Smooth muscle cell of bladder (primary cell): ENCODE results near the gene VPS18. TPM values are rescaled to one million over a fixed set of nuclear protein-coding genes. Genes with fewer than 3 reads are reported as not detected.

Experiments used
- total RNA-seq: library from RNA; depleted of rRNA; stranded (reverse); fragments of >200 nt; gene quantifications from 2 replicates; pipeline ENCODE4 v1.2.3, GENCODE V29; 2014

Gene VPS18, protein sequence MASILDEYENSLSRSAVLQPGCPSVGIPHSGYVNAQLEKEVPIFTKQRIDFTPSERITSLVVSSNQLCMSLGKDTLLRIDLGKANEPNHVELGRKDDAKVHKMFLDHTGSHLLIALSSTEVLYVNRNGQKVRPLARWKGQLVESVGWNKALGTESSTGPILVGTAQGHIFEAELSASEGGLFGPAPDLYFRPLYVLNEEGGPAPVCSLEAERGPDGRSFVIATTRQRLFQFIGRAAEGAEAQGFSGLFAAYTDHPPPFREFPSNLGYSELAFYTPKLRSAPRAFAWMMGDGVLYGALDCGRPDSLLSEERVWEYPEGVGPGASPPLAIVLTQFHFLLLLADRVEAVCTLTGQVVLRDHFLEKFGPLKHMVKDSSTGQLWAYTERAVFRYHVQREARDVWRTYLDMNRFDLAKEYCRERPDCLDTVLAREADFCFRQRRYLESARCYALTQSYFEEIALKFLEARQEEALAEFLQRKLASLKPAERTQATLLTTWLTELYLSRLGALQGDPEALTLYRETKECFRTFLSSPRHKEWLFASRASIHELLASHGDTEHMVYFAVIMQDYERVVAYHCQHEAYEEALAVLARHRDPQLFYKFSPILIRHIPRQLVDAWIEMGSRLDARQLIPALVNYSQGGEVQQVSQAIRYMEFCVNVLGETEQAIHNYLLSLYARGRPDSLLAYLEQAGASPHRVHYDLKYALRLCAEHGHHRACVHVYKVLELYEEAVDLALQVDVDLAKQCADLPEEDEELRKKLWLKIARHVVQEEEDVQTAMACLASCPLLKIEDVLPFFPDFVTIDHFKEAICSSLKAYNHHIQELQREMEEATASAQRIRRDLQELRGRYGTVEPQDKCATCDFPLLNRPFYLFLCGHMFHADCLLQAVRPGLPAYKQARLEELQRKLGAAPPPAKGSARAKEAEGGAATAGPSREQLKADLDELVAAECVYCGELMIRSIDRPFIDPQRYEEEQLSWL
- 35.3 and 54.5 TPM in 2 replicates for total RNA-seq

DNA sequence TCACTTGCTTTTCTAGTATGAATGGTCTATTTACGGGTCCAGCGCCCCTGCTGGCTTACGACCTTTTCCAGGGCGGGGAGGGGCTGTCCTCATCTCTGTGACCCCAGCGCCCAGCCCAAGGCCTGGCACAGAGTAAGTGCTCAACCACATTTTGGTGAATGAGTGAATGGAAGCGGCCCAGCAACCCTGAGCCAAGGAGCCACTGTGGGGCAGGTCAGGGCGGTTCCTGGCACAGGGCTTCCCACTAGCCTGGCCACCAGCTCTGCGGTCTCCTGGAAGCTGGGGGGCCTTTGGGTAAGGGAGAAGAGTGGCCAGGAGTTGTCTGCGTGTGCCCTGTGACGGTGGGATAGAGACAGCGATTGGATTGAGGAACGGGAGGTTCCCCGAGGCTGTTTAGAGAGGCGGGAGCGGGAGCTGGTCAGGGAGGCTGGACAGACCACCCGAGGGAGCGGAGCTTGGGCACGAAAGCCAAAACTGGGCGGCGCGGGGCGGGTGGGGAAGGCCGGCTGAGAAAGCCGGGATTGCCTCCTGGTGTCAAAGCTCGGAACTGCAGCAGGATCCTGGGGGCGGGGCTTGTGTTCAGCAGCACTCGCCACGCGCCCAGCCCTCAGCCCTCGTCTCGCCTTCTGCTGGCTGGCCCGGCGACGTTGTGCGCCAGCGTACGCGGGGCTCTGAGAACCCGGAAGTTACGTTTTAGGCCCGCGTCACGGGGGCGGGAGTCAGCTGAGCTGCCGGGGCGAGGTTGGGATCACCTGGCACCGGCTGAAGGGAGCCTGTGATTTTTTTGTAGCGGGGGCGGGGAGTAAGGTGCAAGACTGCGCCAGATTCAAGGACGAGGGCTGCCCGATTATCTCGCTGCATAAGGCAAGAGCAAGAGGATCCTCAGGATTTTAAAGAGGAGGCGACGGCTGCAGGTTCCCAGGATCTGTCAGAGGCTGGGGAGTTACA, at the start of gene VPS18:
VPS18 (plus strand) TSS at position 718 of the 948 bp plus-strand sequence. CDS start 319 bp downstream, outside the sequence.

DNA sequence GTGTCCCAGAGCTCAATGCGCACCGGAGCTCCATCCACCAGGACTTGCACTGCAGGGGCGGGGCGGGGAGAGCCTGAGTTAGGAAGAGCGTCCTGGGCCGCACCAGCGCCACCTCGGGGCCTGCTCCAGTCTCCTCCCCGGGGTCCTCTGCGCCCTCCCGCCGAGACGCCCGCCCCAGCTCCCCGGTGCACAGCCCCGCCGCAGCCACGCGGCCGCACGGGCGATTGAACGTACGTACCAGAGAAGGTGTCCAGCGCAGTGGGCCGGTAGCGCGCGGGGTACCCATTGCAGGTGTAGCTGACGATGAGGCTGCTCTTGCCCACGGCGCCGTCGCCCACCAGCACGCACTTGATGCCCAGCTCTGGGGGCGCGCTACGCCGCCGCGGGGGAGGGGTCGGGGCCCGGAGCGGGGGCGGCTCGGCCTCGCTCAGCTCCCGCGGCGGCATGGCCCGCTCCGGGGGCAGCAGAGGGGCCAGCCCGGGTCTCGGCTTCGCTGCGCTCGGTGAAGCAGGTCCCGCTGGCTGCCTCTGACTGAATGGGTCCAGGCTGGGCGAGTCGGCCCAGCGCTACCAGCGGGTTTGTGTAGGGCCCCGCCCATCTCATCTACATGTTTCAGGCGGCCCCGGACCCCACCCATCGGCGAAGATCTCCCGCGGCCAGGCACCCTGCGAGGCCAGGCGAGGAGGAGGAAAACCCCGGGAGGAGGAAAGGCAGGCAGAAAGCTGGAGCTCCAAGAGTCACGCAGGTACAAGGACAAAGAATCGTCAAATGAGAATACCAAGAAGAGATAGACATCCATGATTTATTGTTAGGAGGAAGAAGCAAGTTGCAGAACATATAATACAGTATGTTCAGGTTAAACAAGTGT, 20.3 kb upstream of the VPS18 start, which contains the start of gene RHOV:
RHOV (minus strand) TSS at position 541 of the 868 bp plus-strand sequence; CDS start at position 446, 95 bp downstream.

DNA sequence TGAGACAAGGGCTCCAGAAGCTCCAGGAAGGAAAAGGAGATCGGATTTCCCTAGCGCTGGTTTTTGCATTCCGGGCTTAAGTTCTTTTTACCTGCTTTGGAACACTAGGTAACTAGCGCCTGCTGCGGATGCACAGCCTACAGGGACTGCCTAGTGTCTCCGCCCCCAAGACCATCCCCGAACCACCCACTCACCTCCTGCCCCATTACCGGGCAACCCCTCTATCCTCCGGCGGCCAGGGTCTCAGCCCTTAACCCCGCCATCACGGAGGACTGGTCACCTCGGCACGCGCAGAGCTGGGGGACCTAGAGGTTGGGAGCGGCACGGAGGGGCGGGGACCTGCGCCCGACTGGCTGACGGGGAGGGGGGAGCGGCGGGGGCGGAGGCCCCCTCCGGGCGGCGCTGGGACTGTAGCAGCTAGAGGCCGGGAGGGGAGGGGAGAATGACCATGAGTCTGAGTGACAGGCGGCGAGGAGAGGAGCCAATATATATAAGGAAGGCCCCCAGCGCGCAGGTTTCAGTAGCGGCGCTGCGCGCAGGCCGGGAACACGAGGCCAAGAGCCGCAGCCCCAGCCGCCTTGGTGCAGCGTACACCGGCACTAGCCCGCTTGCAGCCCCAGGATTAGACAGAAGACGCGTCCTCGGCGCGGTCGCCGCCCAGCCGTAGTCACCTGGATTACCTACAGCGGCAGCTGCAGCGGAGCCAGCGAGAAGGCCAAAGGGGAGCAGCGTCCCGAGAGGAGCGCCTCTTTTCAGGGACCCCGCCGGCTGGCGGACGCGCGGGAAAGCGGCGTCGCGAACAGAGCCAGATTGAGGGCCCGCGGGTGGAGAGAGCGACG, 34.8 kb downstream of the VPS18 start, which contains the start of gene DLL4:
DLL4 (plus strand) TSS at position 520 of the 839 bp plus-strand sequence. CDS start 329 bp downstream, outside the sequence.

DNA sequence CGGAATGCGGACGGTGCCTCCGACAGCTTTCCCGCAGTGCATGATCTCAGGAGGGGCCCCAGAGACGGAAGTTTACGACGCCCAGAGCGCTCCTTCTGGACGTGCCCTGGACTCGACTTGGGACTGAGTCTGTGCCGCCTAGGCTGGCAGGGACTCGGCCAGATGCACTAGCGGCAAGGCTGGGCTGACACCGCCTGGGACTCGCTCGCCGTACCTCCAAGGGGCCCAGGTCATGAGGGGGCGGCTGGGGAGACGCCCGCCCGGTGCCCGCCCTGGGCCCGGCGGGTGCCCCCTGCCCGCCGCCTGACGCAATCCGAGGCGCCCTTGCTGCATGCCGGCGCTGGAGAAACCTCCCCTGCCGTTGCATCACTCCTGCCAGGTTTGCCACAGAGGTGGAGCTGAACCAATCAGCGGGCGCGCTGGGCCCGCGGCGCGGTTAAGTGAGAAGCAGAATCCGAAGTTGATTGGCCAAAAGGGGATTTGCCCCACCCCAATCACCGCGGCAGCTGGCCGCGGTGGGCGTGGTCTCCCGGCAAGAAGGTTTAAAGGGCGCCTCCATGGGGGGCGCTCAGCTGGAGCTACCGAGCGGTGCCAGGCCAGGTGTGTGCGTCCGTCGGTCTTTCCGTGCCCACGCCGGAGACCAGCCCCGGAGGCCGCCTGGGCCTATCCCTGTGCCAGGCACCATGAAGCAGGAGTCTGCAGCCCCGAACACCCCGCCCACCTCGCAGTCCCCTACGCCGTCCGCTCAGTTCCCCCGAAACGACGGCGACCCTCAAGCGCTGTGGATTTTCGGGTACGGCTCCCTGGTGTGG, 58.9 kb downstream of the VPS18 start, which contains the start of gene CHAC1:
CHAC1 (plus strand) TSS at position 571 of the 812 bp plus-strand sequence; CDS start at position 684, 113 bp downstream.

Other genes with a start within 250 kb of the VPS18 start
- 1.4 and 1.6 TPM in 2 replicates for gene RAD51, start 199.3 kb upstream of the VPS18 start, total RNA-seq
- gene RMDN3, start 139.2 kb upstream of the VPS18 start, total RNA-seq, result 14.5 and 20.2 TPM in 2 replicates
- gene GCHFR, start 130.4 kb upstream of the VPS18 start, total RNA-seq, result 3.2 and 5.0 TPM in 2 replicates
- gene C15orf62, start 124.5 kb upstream of the VPS18 start, total RNA-seq, result not detected in 2 replicates
- gene ZFYVE19, start 87.4 kb upstream of the VPS18 start, total RNA-seq, result 17.0 and 20.1 TPM in 2 replicates
- gene DNAJC17, start 87.0 kb upstream of the VPS18 start, total RNA-seq, result 13.8 and 14.1 TPM in 2 replicates
- not detected in 2 replicates for gene PPP1R14D, start 65.7 kb upstream of the VPS18 start, total RNA-seq
- 0.18 and 0.43 TPM in 2 replicates for gene SPINT1, start 50.4 kb upstream of the VPS18 start, total RNA-seq
- under 0.01 TPM in 1 of 2 replicates, not detected in the other for gene RHOV, start 20.2 kb upstream of the VPS18 start, total RNA-seq
- 0.46 and 0.85 TPM in 2 replicates for gene DLL4, start 34.9 kb downstream of the VPS18 start, total RNA-seq
- 17.5 and 40.8 TPM in 2 replicates for gene CHAC1, start 59.0 kb downstream of the VPS18 start, total RNA-seq
- gene INO80, start 221.8 kb downstream of the VPS18 start, total RNA-seq, result 16.2 and 18.3 TPM in 2 replicates